ENCODE data around the gene CHST8.

DNA sequence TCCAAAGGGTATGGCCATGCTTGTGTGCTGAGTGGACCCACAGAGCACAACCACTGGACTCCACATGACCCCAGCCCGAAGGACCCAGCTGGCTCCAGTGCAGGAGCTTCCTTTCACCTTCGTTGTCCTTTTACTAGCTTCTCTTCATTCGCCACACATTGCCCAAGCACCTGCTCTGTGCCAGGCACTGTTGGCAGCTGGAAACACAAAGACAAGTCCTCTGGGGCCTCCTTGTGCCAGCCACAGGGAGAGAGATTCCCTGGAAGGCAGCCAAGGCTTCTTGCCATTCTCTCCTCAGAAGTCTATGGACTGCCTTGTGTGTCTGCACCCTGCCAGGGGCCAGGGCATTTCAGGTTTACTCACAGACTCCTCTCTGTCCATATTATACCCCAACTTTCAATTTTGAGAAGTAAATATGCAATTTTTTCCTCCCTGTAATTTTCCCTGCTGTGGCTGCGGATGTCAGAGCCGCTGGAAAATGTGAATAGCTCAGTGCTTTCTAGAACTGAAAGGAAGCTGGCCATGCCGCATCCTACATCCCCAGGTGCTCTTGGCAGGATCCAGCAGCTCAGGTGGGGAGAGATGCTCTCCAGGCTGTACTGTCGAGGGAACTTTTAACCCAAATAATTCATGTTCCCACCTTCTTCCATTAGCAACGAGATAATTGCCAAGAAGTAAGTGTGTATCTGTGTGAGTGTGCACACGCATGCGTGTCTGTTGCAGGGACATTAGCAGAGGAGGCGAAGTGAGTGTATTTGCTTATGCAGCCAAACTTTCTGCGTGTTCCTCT lies 57.2 kb downstream of the CHST8 start:
- TF ChIP-seq CTCF (IDR thresholded peaks at IDR 0.05; ENCODE audit: insufficient read depth, low read depth, low read length) (no peak), EZH2 (IDR thresholded peaks at IDR 0.05; ENCODE audit: insufficient read depth, low read length) (no peak)
